ENCODE results near the gene TNRC6C. TPM values are rescaled to one million over a fixed set of nuclear protein-coding genes. Genes with fewer than 3 reads are reported as not detected.
A peak's percentile ranks its signal among the peaks of the same experiment; 100 is the strongest.

Gene TNRC6C
- total RNA-seq, 1 donor from 2014 or later: 15.5 TPM

DNA sequence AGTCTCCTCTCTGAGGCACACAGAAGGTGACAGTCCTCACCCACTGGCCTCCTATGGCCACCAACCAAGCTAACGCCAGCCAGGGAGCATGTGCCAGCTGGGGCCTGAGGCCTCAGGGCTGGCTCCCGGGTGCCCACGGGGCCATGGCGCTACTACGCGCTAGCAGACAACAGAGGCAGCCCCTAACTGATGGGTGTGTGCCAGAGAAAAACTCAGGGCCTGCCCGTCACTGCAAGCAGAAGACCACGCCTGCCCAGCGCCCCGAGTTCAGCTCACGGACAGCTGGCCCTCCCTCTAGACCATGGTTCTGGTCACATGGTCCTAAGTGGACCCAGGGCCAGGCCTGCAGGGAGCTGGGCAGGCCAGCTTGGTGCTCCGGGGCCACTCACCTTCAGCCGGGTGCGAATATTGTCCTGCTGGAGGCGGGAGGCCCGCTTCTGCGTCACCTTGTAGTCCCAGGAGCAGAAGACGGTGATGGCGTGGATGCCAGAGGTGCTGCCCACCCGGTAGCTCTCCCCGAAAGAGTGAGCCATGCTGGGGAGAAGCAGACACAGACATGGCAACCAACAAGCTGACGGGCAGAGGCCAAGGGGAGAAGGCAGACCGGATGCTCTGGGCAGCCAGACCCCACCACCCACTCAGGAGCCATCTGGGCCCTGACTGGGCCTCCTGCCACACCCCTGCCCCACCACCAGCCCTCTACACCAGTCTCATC is 163.9 kb downstream of the TNRC6C start:
- H3K4me3 Mint-ChIP-seq: peak overlapping the region; percentile 73
- peaks cover 46% of the 10 kb centered on the region for H3K36me3 Mint-ChIP-seq (ENCODE audit: low read depth)
- no peaks in the 10 kb centered on the region for H3K27me3 Mint-ChIP-seq (ENCODE audit: insufficient read depth)
- intact Hi-C loops (cut with micrococcal nuclease): no loop called here
- H3K27ac Mint-ChIP-seq: peak overlapping the region; percentile 70
- peaks cover 46% of the 10 kb centered on the region for H3K4me1 Mint-ChIP-seq (ENCODE audit: low read depth)
- no peaks in the 10 kb centered on the region for H3K9me3 Mint-ChIP-seq
- DNase-seq (ENCODE audit: low spot score): no peak

DNA sequence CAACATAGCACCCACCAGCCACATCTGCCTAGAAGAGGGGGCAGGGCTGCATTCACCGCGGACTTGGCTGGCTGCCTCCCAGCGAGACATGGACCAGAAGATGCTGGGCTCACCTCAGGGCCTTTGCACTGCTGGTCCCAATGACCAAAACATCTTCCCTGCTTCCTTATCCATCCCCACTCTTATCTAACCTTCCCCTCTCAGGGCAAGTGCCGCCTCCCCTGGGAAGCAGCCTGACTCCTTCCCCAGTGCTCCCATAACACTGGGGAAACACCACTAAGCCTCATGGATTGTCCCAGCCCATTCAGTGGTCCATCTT is 164.4 kb downstream of the TNRC6C start:
- no peak for DNase-seq (ENCODE audit: low spot score)
- no peaks in the 10 kb centered on the region for H3K9me3 Mint-ChIP-seq
- peaks cover 47% of the 10 kb centered on the region for H3K4me1 Mint-ChIP-seq (ENCODE audit: low read depth)
- intact Hi-C loops (cut with micrococcal nuclease): no loop called here
- H3K4me3 Mint-ChIP-seq: peak overlapping the region; percentile 73
- H3K36me3 Mint-ChIP-seq (ENCODE audit: low read depth): peaks cover 45% of the 10 kb centered on the region
- no peaks in the 10 kb centered on the region for H3K27me3 Mint-ChIP-seq (ENCODE audit: insufficient read depth)
- peak overlapping the region; percentile 42 for H3K27ac Mint-ChIP-seq

DNA sequence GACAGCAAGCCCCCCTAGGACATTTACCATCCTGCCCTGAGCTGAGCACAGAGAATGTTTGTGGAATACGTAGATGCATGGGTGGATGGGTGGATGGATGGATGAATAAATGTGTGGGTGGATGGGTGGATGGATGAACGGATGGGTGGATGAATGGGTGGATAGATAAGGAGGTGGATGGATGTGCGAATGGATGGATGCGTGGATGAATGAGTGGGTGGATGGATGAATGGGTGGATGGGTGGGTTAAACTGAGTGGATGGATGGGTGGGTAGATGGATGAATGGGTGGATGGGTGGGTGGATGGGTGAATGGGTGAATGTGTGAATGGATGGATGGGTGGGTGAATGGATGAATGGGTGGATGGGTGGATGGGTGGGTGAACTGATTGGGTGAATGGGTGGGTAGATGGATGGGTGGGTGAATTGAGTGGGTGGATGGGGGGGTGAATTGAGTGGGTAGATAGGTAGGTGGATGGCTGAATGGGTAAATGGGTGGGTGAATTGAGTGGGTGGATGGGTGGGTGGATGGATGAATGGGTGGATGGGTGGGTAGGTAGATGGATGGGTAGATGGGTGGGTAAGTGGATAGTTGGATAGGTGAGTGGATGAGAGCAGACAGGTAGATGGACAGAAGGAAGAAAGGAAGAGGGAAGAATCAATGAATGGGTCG is 164.9 kb downstream of the TNRC6C start:
- peaks cover 47% of the 10 kb centered on the region for H3K4me1 Mint-ChIP-seq (ENCODE audit: low read depth)
- peak overlapping the region; percentile 73 for H3K4me3 Mint-ChIP-seq
- H3K36me3 Mint-ChIP-seq (ENCODE audit: low read depth): peaks cover 42% of the 10 kb centered on the region

DNA sequence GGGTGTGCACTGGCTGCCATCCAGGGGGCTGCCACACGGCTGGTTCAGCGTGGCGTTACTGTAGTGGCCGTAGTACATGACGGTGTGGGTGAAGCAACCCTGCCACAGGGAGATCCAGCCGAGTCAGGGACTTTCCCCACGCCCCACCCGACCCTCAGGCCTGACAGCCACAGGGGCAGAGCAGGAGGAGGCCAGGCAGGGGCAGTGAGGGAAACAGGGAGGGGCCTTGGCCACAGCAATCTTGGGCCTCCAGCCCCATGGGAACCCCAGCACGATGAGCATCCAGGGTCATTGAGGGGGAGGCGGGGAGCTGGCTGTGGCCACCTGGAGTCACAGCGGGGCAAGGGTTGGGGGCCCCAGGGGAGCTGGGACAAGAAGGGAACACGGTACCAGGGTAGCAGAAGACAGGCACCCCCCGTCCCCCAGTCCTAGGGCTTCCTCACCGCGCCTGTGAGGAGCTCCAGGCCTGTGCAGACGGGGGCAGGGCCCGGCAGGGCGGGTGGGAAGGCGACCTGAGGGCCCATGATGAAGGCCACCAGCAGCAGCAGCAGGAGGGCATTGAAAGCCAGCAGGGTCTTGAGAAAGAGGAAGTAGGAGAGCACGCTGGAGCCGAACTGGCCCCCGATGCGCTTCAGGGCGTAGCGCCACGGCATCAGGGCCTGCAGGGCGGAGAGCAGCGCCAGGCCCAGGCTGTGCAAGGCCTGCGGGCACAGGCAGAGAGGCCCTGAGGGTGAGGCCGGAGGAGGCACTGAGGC is 165.8 kb downstream of the TNRC6C start:
- Mint-ChIP-seq H3K27ac (peak overlapping the region; percentile 42), H3K27me3 (ENCODE audit: insufficient read depth) (no peaks in the 10 kb centered on the region), H3K36me3 (ENCODE audit: low read depth) (peaks cover 41% of the 10 kb centered on the region), H3K4me3 (peak overlapping the region; percentile 73), H3K9me3 (no peaks in the 10 kb centered on the region), H3K4me1 (ENCODE audit: low read depth) (peaks cover 52% of the 10 kb centered on the region)
- DNase-seq (ENCODE audit: low spot score): no peak
- intact Hi-C loops (cut with micrococcal nuclease): no loop called here

More for the DNA sequence above, 164.9 kb downstream of the TNRC6C start:
- Mint-ChIP-seq H3K27ac (peak overlapping the region; percentile 42), H3K27me3 (ENCODE audit: insufficient read depth) (no peaks in the 10 kb centered on the region), H3K9me3 (no peaks in the 10 kb centered on the region)
- intact Hi-C loops (cut with micrococcal nuclease): no loop called here
- DNase-seq (ENCODE audit: low spot score): no peak

DNA sequence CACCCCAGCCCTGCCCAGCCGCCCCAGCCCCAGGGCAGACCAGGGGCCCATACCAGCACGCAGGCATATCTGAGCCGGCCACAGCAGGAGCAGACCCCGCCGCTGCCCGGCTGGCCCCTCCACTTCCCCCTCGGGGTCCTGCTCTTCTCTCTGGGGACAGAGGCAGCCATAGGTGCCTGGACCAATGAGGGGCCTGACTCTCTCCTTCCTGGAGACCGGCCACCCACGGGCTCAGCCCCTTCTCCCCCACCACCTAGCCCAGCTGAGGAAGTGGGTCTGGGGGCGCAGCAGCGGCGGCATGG is 166.3 kb downstream of the TNRC6C start:
- H3K9me3 Mint-ChIP-seq: no peaks in the 10 kb centered on the region

DNA sequence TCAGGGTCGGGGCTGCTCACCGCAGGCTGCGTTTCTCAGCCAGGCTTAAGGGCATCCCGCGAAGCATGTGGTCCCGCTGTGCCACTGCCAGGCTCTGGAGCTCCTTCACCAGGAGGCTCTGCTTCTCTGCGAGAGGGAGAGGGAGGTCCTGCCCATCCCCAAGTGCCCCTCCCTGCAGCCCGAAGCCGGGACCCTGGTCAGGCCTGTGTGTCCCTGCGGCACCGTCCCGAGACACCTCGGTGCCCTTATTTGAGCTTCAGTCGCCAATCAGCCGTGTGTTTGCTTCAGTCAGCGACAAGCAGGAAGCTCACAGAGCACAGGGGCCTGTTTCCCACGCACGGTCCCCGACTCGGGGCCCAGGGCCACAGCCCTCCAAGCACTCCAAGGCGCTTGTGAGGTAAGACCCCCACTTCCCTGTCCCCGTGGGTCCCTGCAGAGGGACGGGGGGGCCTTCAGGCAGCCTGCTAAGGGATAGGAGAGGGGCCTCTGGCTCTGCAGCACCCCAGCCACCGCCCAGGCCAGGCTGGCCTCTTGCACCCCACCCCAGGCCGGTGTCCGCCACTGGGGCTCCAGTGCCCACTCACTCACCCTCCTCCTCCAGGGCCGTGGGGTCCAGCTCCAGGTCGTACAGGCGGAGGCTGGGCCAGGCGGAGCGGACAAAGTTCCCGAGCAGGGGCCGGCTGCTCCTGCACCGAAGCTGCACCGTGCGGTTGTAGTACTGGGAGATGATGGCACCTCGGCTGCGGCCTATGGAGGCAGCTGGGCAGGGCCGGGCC is 166.8 kb downstream of the TNRC6C start:
- peak overlapping the region; percentile 90 for H3K4me3 Mint-ChIP-seq
- DNase-seq (ENCODE audit: low spot score): no peak
- intact Hi-C loops (cut with micrococcal nuclease): no loop called here
- H3K36me3 Mint-ChIP-seq (ENCODE audit: low read depth): peaks cover 37% of the 10 kb centered on the region
- H3K27me3 Mint-ChIP-seq (ENCODE audit: insufficient read depth): no peaks in the 10 kb centered on the region
- no peaks in the 10 kb centered on the region for H3K9me3 Mint-ChIP-seq
- H3K27ac Mint-ChIP-seq: no peak overlapping the region
- peaks cover 61% of the 10 kb centered on the region for H3K4me1 Mint-ChIP-seq (ENCODE audit: low read depth)

More for the DNA sequence above, 166.3 kb downstream of the TNRC6C start:
- Mint-ChIP-seq H3K27ac (no peak overlapping the region), H3K27me3 (ENCODE audit: insufficient read depth) (no peaks in the 10 kb centered on the region), H3K4me1 (ENCODE audit: low read depth) (peaks cover 57% of the 10 kb centered on the region), H3K4me3 (peak overlapping the region; percentile 90), H3K36me3 (ENCODE audit: low read depth) (peaks cover 39% of the 10 kb centered on the region)
- intact Hi-C loops (cut with micrococcal nuclease): no loop called here
- no peak for DNase-seq (ENCODE audit: low spot score)

DNA sequence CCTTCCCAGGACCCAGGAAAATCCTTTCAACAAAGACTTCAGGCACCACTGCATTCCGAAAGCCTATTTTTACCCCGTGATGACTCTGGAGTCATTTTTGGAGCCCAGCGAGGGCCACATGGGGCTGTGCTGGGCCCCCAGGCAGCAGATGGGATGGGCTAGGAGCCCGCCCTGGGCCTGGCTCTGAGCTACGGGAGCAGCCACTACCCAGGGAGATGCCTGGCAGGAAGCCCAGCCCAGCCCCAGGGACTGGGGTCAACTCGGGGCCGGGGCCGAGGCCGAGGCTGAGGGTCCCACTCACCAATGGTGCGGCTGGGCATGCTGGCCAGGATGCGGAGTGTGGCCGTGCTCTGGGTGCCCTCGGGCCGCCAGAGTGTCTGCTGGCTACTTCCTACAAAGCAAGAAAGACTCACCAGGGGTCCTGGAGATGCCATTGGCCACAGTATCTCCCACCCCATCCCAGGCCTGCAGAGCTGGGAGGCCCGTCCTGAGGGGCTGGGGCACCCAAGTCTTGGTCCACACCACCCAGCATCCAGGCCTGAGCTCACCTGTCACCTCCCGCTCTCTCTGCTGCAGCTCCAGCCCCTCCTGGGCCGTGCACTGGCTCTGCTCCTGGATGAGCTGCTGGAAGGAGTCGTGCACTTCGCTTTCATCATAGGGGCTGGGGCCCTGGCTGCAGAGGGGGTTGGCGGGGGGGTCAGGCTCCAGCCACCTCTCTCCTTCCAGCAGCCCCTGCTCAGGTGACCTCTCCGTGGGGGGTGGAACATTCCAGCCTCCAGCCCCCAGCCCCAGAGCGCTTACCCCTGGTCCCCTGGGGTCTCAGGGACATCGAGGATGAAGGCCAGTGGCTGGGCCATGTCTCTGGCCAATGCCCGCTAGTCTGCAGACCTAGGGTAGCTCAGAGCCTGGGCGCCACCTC is 167.7 kb downstream of the TNRC6C start:
- Mint-ChIP-seq H3K4me1 (ENCODE audit: low read depth) (peaks cover 57% of the 10 kb centered on the region), H3K27ac (peak overlapping the region; percentile 67), H3K36me3 (ENCODE audit: low read depth) (peaks cover 31% of the 10 kb centered on the region), H3K4me3 (peak overlapping the region; percentile 90), H3K27me3 (ENCODE audit: insufficient read depth) (no peaks in the 10 kb centered on the region), H3K9me3 (no peaks in the 10 kb centered on the region)
- intact Hi-C loops (cut with micrococcal nuclease): no loop called here
- DNase-seq (ENCODE audit: low spot score): no peak

DNA sequence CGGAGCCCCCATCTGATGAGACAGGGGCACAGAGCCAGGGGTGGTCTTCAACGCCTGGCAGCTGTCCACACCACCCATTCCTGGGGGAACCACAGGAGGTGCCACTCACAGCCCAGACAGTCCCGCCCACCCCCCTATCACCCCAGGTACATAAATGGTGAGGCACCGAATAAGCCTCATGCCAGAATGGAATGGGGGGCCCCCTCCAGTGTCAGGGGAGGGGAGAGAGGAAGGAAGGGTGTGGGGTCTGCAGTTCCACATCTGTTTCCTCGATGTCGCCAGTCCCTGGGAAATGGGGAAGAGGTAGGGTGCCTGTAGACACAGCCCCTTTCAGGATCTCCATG is 168.4 kb downstream of the TNRC6C start:
- Mint-ChIP-seq H3K4me1 (ENCODE audit: low read depth) (peaks cover 51% of the 10 kb centered on the region), H3K4me3 (peak overlapping the region; percentile 90), H3K9me3 (no peaks in the 10 kb centered on the region), H3K27me3 (ENCODE audit: insufficient read depth) (no peaks in the 10 kb centered on the region), H3K36me3 (ENCODE audit: low read depth) (peaks cover 26% of the 10 kb centered on the region), H3K27ac (peak overlapping the region; percentile 87)
- intact Hi-C loops (cut with micrococcal nuclease): no loop called here
- DNase-seq (ENCODE audit: low spot score): no peak

DNA sequence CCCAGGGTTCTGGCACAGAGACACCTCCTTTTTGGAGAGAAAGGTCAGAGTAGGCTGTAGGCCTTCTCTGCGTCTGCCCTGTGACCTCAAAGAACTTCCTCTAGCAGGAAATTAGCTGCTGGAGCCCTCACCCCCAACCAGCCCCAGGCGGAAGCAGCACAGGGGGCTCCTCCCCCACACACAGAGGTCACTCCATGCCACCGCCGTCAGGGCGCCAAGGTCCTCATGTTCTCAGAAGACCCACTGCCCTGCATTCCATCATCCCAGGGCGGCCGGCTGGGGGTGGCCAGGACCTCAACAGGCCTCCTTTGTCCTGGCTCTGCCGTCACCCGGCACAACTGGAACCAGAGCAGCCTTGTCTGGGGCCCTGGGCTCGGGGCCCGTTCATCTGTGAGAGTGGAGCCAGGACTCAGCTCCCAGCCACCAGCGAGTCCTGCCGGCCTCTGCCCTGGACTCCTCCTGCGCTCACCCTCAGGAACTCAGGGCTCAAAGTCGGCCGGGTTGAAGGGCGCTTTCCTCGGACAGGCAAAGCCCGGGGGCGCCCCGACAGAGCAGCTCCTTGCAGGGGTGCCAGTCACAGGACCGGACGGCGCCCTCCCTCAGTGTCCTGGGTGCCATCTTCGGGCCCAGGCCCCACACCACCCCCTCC is 168.9 kb downstream of the TNRC6C start:
- Mint-ChIP-seq H3K27ac (peak overlapping the region; percentile 87), H3K36me3 (ENCODE audit: low read depth) (peaks cover 25% of the 10 kb centered on the region), H3K9me3 (no peaks in the 10 kb centered on the region), H3K4me3 (peak overlapping the region; percentile 90), H3K4me1 (ENCODE audit: low read depth) (peaks cover 48% of the 10 kb centered on the region), H3K27me3 (ENCODE audit: insufficient read depth) (no peaks in the 10 kb centered on the region)
- DNase-seq (ENCODE audit: low spot score): peak; percentile 67
- intact Hi-C loops (cut with micrococcal nuclease): no loop called here

DNA sequence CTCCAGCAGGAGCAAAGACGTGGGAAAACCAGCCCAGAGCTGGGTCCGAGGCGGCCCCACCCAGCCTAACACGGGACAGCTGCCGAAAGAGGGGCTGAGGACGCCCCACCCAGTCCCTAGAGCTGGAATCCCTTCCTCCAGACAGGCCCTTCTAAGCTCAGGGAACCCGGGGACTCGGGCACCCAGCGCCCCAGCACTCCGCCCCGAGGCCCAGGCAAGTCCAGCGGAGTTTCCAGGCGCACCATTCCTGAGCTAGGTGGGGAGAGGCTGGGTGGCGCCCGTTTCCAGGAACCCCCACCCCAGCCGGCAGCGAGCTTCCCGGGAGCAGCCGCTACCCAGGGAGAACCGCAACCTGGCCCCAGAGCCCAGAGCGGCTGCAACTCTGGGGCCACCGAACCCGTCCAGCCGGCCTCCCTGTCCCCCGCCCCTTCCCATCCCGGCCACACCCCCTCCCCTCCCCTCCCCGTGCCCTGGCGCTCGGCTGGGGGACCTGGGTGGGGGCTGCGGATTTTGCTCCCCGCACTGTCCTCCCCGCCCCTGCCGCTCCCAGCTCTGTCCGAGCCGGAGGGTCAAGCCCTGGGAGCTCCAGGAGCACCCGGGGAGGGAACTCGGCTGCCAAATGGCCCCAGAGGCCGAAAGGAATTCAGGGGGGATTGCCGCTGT is 169.5 kb downstream of the TNRC6C start:
- DNase-seq (ENCODE audit: low spot score): no peak
- H3K36me3 Mint-ChIP-seq (ENCODE audit: low read depth): peaks cover 22% of the 10 kb centered on the region
- intact Hi-C loops (cut with micrococcal nuclease): loop anchor here (1.0 to 2.0 kb wide), 2 partner anchors 40 to 1391 kb away; partner anchors contain the start of genes SRSF2 and SYNGR2
- H3K4me3 Mint-ChIP-seq: peak overlapping the region; percentile 90
- H3K27me3 Mint-ChIP-seq (ENCODE audit: insufficient read depth): no peaks in the 10 kb centered on the region
- H3K4me1 Mint-ChIP-seq (ENCODE audit: low read depth): peaks cover 44% of the 10 kb centered on the region
- no peaks in the 10 kb centered on the region for H3K9me3 Mint-ChIP-seq
- peak overlapping the region; percentile 87 for H3K27ac Mint-ChIP-seq

All from activated T-helper 1 cell treated with anti-CD3 and anti-CD28 coated beads, Interleukin-12 subunit alpha, Interleukin-12 subunit beta, Interleukin-2, Interleukin-4 antibody, amounts not matched to agents 30 ng/mL and 10 ng/mL and 1 ng/mL, durations not matched to agents 14 hours and 24 hours and 36 hours (primary cell).